Measurements from ENCODE around the gene NEU2.

DNA sequence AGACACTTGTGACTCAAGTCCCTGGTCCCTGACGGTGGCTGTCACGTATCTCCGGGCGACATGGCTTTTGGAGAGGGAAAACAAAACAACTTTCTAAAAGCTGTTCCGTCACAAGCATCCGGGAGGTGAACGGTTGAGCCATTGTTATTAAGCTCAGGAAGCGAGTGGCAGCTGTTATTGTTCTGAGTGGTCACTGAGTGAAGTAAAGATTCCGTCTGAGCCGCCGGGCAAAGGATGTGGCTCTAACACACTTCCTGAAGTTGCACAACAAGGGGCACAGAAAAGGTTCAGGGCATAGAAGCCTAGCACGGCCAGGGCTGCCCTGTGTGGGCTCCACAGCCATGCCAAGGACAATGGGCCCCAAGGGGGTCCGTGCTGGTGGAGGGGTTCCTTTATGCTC is 52.0 kb downstream of the NEU2 start:
- TF ChIP-seq ZKSCAN1 (IDR thresholded peaks at IDR 0.05; ENCODE audit: low read depth, low read length) (no peak), RAD51 (IDR thresholded peaks at IDR 0.05; ENCODE audit: borderline replicate concordance, low read depth) (no peak), DNMT1 (IDR thresholded peaks at IDR 0.05) (no peak)
- TF ChIP-seq, protein P1, sequence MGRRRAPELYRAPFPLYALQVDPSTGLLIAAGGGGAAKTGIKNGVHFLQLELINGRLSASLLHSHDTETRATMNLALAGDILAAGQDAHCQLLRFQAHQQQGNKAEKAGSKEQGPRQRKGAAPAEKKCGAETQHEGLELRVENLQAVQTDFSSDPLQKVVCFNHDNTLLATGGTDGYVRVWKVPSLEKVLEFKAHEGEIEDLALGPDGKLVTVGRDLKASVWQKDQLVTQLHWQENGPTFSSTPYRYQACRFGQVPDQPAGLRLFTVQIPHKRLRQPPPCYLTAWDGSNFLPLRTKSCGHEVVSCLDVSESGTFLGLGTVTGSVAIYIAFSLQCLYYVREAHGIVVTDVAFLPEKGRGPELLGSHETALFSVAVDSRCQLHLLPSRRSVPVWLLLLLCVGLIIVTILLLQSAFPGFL (CRISPR knock-in tag; IDR thresholded peaks at IDR 0.05): no peak
- TF ChIP-seq, protein P2, sequence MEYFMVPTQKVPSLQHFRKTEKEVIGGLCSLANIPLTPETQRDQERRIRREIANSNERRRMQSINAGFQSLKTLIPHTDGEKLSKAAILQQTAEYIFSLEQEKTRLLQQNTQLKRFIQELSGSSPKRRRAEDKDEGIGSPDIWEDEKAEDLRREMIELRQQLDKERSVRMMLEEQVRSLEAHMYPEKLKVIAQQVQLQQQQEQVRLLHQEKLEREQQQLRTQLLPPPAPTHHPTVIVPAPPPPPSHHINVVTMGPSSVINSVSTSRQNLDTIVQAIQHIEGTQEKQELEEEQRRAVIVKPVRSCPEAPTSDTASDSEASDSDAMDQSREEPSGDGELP (CRISPR knock-in tag; IDR thresholded peaks at IDR 0.05; ENCODE audit: borderline replicate concordance): no peak
